Sigmoid colon (tissue), 7 donors: ENCODE data around the gene ST14. TPM values are rescaled to one million over a fixed set of nuclear protein-coding genes. Genes with fewer than 3 reads are reported as not detected.

Experiments
- DNase-seq: peaks from one replicate; pipeline ENCODE4 v3.0.0-alpha.2; 2019
- H3K27ac ChIP-seq, 4 donors: fragments of 200-600 bp; sonication (generic); one replicate each; pipeline ENCODE4 v1.5.1; 2016 to 2019; ENCODE audit warnings: mild to moderate bottlenecking in 1 of 4
- H3K27me3 ChIP-seq, 3 donors: fragments of 200-600 bp; sonication (generic); one replicate each; pipeline ENCODE4 v1.5.1; 2019; ENCODE audit warnings: mild to moderate bottlenecking in 1 of 3
- H3K36me3 ChIP-seq, 4 donors: fragments of 200-600 bp; sonication (generic); one replicate each; pipeline ENCODE4 v1.5.1; 2016 to 2019
- H3K4me1 ChIP-seq, 4 donors: fragments of 200-600 bp; sonication (generic); one replicate each; pipeline ENCODE4 v1.5.1; 2017 to 2019
- H3K4me3 ChIP-seq, 4 donors: fragments of 200-600 bp; sonication (generic); one replicate each; pipeline ENCODE4 v1.5.1; 2017 to 2019; ENCODE audit warnings: mild to moderate bottlenecking in 2 of 4, moderate library complexity in 1 of 4
- H3K9me3 ChIP-seq, 4 donors: fragments of 200-600 bp in 3 of 4; sonication (generic) in 3 of 4; one replicate each; pipeline versions ENCODE4 v1.5.1 to v1.6.1; 2013 to 2019
- CTCF ChIP-seq, 4 experiments: fragments of 450-650 bp in 3 of 4; fragments of 200-600 bp in 1 of 4; IDR thresholded peaks; one replicate each; pipeline ENCODE4 v1.5.1; 2016 to 2019; ENCODE audit warnings: antibody characterized with exemption in 4 of 4, mild to moderate bottlenecking in 3 of 4, moderate library complexity in 2 of 4
- EP300 ChIP-seq, 4 donors: sonication (generic); formaldehyde crosslinking; IDR thresholded peaks; one replicate each; pipeline ENCODE4 v1.6.1; 2017; ENCODE audit warnings: antibody characterized with exemption in 4 of 4
- POLR2A ChIP-seq, 2 donors: fragments of 450-650 bp; IDR thresholded peaks; one replicate each; pipeline ENCODE4 v1.6.1; 2016; ENCODE audit warnings: antibody characterized with exemption in 2 of 2, mild to moderate bottlenecking in 2 of 2, moderate library complexity in 2 of 2
- POLR2AphosphoS5 ChIP-seq, 4 donors: sonication (generic); formaldehyde crosslinking; IDR thresholded peaks; one replicate each; pipeline ENCODE4 v1.6.1; 2017; ENCODE audit warnings: antibody characterized with exemption in 4 of 4
- WGBS, 2 donors: extraction: QIAGEN DNeasy Blood & Tissue Kit; methylation state at CpG; one replicate each; pipeline ENCODE4 v1.1.7; 2013; 5-methylcytosine and 5-hydroxymethylcytosine counted together
- intact Hi-C: fragments of 100-400 bp; cut with DNase I; formaldehyde crosslinking; loops from one replicate; pipeline ENCODE4 v1.15.1; 2023
- polyA plus RNA-seq, 3 donors: library from polyadenylated mRNA; stranded (reverse); fragments of 200-250 nt; gene quantifications; one replicate each; pipeline ENCODE4 v1.2.3, GENCODE V29; 2013
- total RNA-seq, 4 donors: library from RNA; depleted of rRNA; stranded (reverse); fragments of >200 nt; gene quantifications; one replicate each; pipeline ENCODE4 v1.1.0, GENCODE V29; 2016
- donor health status: healthy with polysubstance abuse.
- donor health status: Bipolar disorder and iron deficiency.
- donor health status: healthy.

The ST14 gene
- total and polyA plus RNA-seq, 7 donors = 1.8 to 324 (median 5.1) TPM

GRCh38 chr11:130211781-130212401 is 52.3 kb downstream of the ST14 start:
- H3K27me3 ChIP-seq = no peaks in the 10 kb centered on the region
- H3K9me3 ChIP-seq = no peaks in the 10 kb centered on the region
- no peaks in the 10 kb centered on the region for H3K36me3 ChIP-seq
- no peak overlapping the region for H3K4me3 ChIP-seq
- no peak for TF ChIP-seq POLR2AphosphoS5 (IDR thresholded peaks at IDR 0.05)
- TF ChIP-seq POLR2A (IDR thresholded peaks at IDR 0.05) = no peak
- TF ChIP-seq EP300 (IDR thresholded peaks at IDR 0.05) = no peak
- TF ChIP-seq CTCF (IDR thresholded peaks at IDR 0.05) = no peak
- intact Hi-C loops = loop anchor here (2.0 to 10.0 kb wide), 4 partner anchors 175 to 683 kb away; no protein-coding TSS in a partner anchor
- DNase-seq = peak; percentile 48
- WGBS, 2 donors = 62 to 86% methylated on average over 19 of the region's 19 CpGs
- H3K27ac ChIP-seq = no peak overlapping the region
- H3K4me1 ChIP-seq = peaks cover 0 to 8% (median 0%) of the 10 kb centered on the region in 4 donors

- intact Hi-C loops = loop anchor here (2.0 to 10.0 kb wide), 4 partner anchors 175 to 682 kb away; no protein-coding TSS in a partner anchor
- no peak overlapping the region for H3K4me3 ChIP-seq
- H3K27ac ChIP-seq = no peak overlapping the region
- no peaks in the 10 kb centered on the region for H3K27me3 ChIP-seq
- peaks cover 0 to 8% (median 0%) of the 10 kb centered on the region in 4 donors for H3K4me1 ChIP-seq
- 63 to 74% methylated on average over 11 of the region's 11 CpGs for whole genome bisulfite sequencing, 2 donors
- H3K9me3 ChIP-seq = no peaks in the 10 kb centered on the region
- TF ChIP-seq POLR2A (IDR thresholded peaks at IDR 0.05) (no peak), EP300 (IDR thresholded peaks at IDR 0.05) (no peak)
- no peaks in the 10 kb centered on the region for H3K36me3 ChIP-seq
- DNase-seq = peak; percentile 55
Observed at GRCh38 chr11:130212431-130212961, 52.9 kb downstream of the ST14 start.

GRCh38 chr11:130213143-130213978 is 53.8 kb downstream of the ST14 start:
- Histone ChIP-seq H3K27ac (no peak overlapping the region), H3K36me3 (no peaks in the 10 kb centered on the region), H3K4me3 (no peak overlapping the region), H3K27me3 (no peaks in the 10 kb centered on the region), H3K4me1 (peaks cover 0 to 8% (median 0%) of the 10 kb centered on the region in 4 donors), H3K9me3 (no peaks in the 10 kb centered on the region)
- DNase-seq = peak; percentile 77
- 37 to 41% methylated on average over 28 of the region's 28 CpGs for WGBS, 2 donors
- intact Hi-C loops = loop anchor here (2.0 to 10.0 kb wide), 4 partner anchors 174 to 681 kb away; no protein-coding TSS in a partner anchor
- TF ChIP-seq POLR2AphosphoS5 (IDR thresholded peaks at IDR 0.05) (no peak), CTCF (IDR thresholded peaks at IDR 0.05) (peak; percentile 89 to 95 (median 90))

- TF ChIP-seq CTCF (IDR thresholded peaks at IDR 0.05) (no peak), POLR2A (IDR thresholded peaks at IDR 0.05) (no peak), POLR2AphosphoS5 (IDR thresholded peaks at IDR 0.05) (no peak), EP300 (IDR thresholded peaks at IDR 0.05) (no peak)
- intact Hi-C loops = loop anchor here (2.0 to 10.0 kb wide), 4 partner anchors 173 to 681 kb away; no protein-coding TSS in a partner anchor
- WGBS, 2 donors = 88 to 95% methylated on average over 9 of the region's 9 CpGs
- no peak for DNase-seq
- Histone ChIP-seq H3K36me3 (no peaks in the 10 kb centered on the region), H3K27ac (no peak overlapping the region), H3K9me3 (no peaks in the 10 kb centered on the region), H3K4me3 (no peak overlapping the region), H3K4me1 (peaks cover 0 to 8% (median 0%) of the 10 kb centered on the region in 4 donors), H3K27me3 (no peaks in the 10 kb centered on the region)
Observed at GRCh38 chr11:130213979-130214281, 54.3 kb downstream of the ST14 start.
